HG02642 (cell line): ENCODE results near the gene DCST1.

ENCODE experiments used
- ATAC-seq: cut with Tn5 transposase; IDR thresholded peaks from one replicate; pipeline ENCODE4 v1.9.1; 2021; ENCODE audit warnings: mild to moderate bottlenecking; ENCODE audit not compliant: unreplicated experiment, poor library complexity

Gene DCST1

DNA sequence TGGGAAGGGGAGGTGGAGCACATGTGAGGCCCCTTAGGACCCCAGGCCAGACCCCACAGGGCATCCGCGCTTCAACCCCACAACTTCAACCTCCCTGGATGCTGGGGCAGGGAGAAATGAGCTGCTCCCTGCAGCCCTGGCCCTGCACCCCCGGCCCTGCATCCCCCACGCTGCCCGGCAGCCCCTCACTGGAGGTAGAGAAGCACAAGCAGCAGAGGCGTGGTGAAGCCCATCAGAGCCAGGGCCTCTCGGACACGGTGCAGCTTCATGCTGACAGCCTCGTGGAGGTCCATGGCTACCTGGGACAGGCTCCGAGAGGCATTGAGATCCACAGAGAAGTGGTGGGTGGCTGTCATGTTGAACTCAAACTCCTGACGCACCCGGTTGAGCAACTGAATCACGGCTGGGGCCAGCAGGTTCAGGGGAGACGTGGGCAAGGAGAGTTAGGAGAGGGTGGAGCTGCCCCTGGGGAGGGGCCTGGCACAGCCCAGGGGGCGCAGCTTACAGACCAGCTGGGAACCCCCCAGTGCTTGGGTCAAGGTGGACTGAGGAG is 3.3 kb upstream of the DCST1 start:
- no peak for ATAC-seq

- ATAC-seq, result no peak
Measured at GRCh38 chr1:155030899-155031298, 2.7 kb upstream of the DCST1 start.

DNA sequence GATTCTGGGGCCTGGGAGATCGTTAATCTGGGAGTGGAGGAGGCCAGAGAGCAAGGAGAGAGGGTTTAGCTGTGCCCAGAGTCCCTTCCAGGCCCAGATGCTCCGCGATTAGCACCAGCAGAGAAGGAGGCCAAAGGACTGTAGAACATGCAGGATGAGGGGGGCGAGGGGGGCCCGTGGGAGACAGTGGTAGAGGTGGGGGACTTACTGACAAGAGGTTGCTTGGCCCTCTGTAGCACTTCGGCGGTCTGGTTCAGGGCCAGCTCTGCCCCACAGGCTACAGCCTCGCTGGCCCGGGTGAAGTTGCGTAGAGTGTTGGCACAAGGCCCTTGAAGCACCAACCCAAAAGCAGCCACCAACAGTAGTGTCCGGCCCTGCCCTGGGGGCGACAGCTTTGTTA is 738 bp upstream of the DCST1 start:
- ATAC-seq, result no peak

DNA sequence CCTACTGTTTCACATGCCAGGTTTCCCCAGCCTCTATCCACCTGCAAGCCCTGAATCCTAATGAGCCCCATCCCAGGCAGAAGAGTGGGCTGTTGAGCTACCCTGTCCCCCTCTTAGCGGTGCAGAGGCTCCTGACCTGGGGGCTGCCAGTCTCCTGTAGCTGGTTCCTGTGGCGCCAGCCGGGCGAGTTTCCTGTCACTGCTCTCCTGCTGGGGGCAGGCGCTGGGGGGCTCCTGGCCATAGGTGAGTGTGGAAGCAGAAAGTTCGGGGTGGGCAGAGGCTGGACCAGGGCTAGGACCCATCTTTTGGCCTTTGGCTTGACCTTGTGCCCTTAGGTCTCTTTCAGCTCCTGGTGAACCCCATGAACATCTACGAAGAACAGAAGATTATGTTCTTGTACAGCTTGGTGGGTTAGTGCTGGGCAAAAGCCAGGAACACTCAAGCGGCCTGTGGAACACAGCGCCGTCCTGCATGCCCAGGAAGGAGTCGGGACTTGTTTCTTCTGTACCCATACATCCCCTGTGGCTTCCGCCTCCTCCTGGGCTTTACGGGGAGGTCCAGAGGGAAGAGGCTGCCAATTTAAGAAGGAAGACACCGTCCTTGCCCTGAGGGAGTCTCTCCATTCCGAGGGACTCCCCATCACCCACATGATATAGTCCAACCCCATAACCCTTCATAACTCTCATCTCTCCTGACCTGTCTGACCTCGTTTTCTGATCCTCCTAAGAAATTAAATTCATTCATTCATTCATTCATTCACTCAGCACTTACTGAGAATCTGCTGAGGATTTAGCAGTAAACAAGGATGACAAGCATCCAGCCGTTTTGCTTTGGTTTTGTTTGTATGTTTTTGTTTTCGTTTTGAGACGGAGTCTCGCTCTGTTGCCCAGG is 939 bp downstream of the DCST1 start:
- ATAC-seq, result no peak

DNA sequence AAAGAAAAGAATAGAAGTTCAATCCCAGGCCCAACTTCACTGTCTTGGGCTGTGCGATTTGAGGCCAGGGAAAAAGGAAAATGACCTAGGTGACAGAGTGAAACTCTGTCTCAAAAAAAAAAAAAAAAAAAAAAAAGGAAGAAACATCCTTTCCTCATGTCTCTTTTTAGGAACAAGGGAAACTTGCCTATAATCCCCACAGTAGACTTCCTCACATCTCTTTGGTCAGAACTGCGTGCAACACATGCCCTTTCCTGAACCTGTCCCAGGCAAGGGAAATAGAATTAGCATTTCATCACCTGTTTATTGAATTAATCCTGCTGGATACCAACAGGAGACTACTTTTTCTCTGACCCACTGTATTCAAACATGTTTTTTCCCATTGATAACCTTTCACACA is 2.3 kb downstream of the DCST1 start:
- no peak for ATAC-seq

DNA sequence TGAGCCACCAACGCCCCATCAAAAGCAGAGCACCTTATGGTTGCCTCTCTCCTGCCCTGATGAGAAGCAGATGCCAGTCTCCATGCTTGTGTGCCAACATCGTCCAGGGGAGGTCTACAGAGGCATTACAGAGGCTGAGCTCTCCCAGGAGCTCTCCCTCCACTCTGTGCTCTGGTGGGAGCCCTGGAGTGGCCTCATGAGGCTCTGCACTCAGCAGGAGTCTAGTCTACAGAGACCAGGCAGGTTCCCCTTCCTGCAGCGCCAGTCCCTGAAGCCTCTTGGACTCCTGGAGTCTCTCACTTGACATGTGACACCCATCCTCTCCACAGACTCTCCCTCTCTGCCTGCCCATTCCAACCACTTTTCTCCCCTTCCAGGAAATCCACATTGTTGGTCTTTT is 3.4 kb downstream of the DCST1 start:
- no peak for ATAC-seq

DNA sequence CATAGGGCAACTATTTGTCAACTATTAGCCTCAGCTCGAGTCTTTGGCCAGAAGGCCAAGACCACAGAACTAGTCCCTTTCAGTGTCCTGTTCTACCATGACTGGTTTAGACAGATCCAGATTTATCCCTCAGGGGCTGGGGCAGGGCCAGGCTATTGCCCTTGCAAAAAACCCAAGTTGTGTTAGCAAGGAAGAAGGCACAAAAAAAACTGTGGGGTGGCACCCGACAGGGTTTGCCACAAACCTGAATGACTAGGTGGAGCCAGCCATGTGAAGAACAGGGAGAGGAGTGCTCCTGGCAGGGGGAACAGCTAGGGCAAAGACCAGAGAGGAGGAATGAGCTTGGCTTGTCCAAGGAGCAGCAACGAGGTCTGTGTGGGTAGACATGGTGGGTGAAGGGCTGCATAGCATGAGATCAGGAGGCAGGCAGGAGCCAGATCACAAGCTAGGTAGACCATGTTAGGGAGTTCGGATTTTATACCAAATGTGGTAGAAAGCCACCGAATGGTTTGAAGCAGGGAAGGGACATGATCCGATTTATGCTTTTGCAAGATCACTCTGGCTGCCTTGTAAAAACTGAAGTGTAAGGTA is 4.3 kb downstream of the DCST1 start:
- ATAC-seq, result no peak

DNA sequence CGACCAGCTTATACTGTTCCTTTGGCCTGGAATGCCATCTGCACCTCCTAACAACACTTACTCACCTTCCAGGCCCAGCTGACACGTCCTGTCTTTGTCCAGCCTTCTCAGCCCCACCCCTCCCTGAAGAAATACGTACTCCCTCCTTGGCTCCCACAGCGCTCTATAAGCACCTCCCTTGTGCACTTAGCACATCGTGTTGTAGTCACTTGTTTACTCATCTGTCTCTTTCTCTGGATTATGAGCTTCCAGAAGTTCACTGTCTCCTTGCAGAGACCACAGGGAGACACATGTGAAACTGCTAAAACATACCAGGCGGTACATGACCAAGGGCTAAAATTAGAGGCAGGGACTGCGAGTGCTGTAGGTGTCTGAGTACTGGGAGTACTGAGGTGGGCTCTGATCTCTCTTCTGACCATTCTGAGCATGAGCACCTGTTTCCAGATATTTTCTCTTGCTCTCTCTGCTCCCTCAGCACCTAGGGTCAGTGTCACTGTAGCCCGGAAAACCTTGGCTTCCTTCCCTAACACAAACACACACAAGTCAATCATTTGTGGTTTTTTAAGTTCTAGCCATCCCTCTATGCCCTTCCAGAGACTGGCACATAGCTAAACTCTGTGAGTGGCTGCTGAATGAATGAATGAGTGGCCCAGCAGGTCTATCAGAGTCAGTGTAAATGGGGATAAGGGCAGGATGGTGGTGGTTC is 5.1 kb downstream of the DCST1 start:
- ATAC-seq, result no peak

GRCh38 chr1:155039308-155039669 is 5.7 kb downstream of the DCST1 start:
- no peak for ATAC-seq

DNA sequence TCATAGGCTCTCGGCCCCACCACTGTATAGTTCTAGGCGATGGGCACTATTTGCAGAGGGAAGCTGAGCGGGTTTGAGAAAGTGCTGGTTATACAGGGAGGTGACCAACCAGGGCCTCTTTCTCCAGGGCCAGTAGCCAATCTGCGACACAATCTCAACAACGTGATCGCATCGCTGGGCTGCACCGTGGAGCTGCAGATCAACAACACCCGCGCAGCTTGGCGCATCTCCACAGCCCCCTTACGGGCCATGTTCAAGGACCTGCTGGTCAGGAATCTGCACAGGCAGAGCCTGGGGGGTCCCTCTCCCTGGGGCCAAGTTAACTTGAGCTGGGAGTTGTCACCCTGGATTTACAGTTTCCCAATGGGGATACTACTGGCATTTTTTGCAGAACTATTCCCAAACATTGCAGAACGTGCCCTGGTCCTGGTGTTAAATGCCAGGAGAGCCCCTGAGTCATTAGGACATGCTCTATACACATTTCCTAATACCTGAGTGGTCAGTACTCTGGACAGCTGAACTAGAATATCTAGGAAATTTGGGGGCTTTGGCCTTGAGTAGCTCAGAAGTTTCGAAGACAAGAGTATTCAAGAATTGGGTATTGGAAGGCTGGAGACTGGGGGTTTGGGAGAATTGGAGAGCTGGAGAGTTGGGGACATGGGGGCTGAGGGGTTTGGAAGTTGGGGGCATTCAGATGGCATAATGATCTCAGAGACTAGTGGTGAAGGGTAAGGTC is 6.9 kb downstream of the DCST1 start:
- ATAC-seq, result no peak

DNA sequence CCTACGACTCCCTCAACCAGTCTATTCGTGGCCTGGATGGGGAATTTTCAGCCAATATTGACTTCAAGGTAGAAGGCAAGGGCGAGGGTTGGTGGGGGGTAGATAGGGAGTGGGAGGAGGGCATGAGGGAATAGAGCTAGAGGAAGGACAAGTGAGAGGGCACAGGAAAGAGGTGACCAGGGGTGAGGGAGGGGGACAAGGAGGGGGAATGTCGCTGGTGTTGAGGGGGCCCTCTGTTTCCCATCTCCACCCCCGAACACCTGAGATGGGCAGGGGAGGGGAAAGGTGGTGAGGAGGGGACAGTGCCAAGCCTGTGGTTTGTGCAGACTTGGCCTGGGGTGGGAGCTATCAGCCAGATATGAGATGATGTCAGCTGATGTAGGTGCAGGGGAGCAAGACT is 9.2 kb downstream of the DCST1 start:
- ATAC-seq, result no peak

GRCh38 chr1:155043301-155043702 is 9.7 kb downstream of the DCST1 start:
- ATAC-seq, result no peak

- ATAC-seq, result no peak
Measured at GRCh38 chr1:155043793-155044192, 10.2 kb downstream of the DCST1 start.

GRCh38 chr1:155044365-155044764 is 10.7 kb downstream of the DCST1 start:
- no peak for ATAC-seq

DNA sequence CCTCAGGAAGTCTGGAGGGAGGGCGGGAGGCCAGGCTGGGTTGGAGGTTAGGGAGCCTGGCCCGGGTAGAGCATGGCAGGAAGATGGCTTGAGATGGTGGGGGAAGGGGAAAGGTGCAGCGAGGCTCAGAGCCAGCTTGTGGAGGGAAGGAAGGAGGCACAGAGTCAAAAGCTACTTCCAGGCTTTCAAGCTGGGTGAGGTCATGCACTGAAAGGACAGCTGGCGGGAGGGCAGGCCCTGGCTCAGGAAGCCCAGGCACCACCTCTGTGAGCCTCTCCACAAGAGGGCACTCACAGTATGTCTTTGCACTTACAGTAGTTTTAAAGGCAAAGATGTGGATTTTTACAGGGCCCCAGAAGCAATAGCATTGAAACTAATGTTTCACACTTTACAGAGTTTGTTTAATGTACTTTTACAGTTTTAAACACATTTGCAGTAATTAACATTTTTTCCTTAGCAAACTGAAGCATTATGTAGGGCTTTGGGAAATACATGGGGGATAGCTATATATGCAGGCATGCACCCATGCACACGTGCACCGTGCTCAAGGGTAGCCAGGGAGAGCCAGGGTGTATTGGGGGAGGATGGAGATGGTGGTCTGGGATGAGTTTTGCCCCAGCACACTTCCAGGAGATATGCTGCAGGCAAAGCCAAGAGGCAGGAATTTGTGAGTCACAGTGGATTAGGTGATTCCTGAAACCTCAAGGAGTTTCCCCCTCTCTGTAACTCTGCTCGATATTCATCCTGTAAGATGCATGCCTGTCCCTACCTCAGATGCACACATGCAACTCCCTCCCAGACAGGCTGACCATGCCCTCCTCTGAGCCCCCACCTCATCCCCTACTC is 11.4 kb downstream of the DCST1 start:
- no peak for ATAC-seq

- ATAC-seq, result no peak
Measured at GRCh38 chr1:155048449-155049334, 15.1 kb downstream of the DCST1 start.

GRCh38 chr1:155049651-155050559 is 16.3 kb downstream of the DCST1 start:
- ATAC-seq, result no peak
